GM12878 (cell line): ENCODE data around the gene S100A10.

Source experiments
- ATF7 ChIP-seq: fragments of 450-650 bp; IDR thresholded peaks from 2 replicates; pipeline ENCODE4 v1.6.1; 2016; ENCODE audit warnings: low read depth, mild to moderate bottlenecking
- CHD4 ChIP-seq: fragments of 200-600 bp; sonication (generic); IDR thresholded peaks from 2 replicates; pipeline ENCODE4 v1.6.1; 2016; ENCODE audit warnings: mild to moderate bottlenecking
- CTCF ChIP-seq, 3 experiments: IDR thresholded peaks in 2 of 3; conservative IDR thresholded peaks in 1 of 3; 2 replicates each; pipeline ENCODE4 v1.5.1; 2011; ENCODE audit warnings: low read depth in 3 of 3, low read length in 3 of 3, mild to moderate bottlenecking in 3 of 3, control low read depth in 2 of 3, moderate library complexity in 2 of 3, inconsistent platforms in 1 of 3, mixed read lengths in 1 of 3; ENCODE audit not compliant: control insufficient read depth in 2 of 3, insufficient read depth in 1 of 3; ENCODE audit errors: extremely low read depth in 1 of 3
- KAT2A ChIP-seq: conservative IDR thresholded peaks from 2 replicates; pipeline ENCODE4 v1.6.1; 2011; ENCODE audit warnings: low read depth, low read length; ENCODE audit not compliant: control insufficient read depth
- KLF5 ChIP-seq: fragments of 450-650 bp; IDR thresholded peaks from 2 replicates; pipeline ENCODE4 v1.6.1; 2014; ENCODE audit warnings: mild to moderate bottlenecking; ENCODE audit not compliant: partially characterized antibody
- MAX ChIP-seq: IDR thresholded peaks from 2 replicates; pipeline ENCODE4 v1.6.1; 2012; ENCODE audit warnings: low read depth, low read length, improper control_type of control experiment
- NFIC ChIP-seq: IDR thresholded peaks from 2 replicates; pipeline ENCODE4 v1.6.1; 2012; ENCODE audit warnings: low read depth, mild to moderate bottlenecking, inconsistent platforms, low read length, moderate library complexity
- POLR2AphosphoS2 ChIP-seq: IDR thresholded peaks from 2 replicates; pipeline ENCODE4 v1.6.1; 2011; ENCODE audit warnings: low read depth, mild to moderate bottlenecking, low read length, improper control_type of control experiment, moderate library complexity
- POLR2AphosphoS5 ChIP-seq: IDR thresholded peaks from 2 replicates; pipeline ENCODE4 v1.6.1; 2011; ENCODE audit warnings: mild to moderate bottlenecking, low read length, inconsistent platforms
- YY1 ChIP-seq: IDR thresholded peaks from 2 replicates; pipeline ENCODE4 v1.6.1; 2011; ENCODE audit warnings: low read depth, mild to moderate bottlenecking, low read length
- ZBED1 ChIP-seq: IDR thresholded peaks from 2 replicates; pipeline ENCODE4 v1.6.1; 2016; ENCODE audit warnings: borderline replicate concordance
- ZSCAN29 ChIP-seq: fragments of 450-650 bp; IDR thresholded peaks from 2 replicates; pipeline ENCODE4 v1.6.1; 2017; ENCODE audit warnings: mild to moderate bottlenecking, moderate library complexity

GRCh38 chr1:152024223-152024622 lies 30.6 kb upstream of the S100A10 start:
- TF ChIP-seq POLR2AphosphoS2 (no peak), KAT2A (no peak), MAX (no peak), ZBED1 (no peak), CHD4 (no peak), ATF7 (no peak), ZSCAN29 (no peak), YY1 (no peak), POLR2AphosphoS5 (no peak), CTCF (IDR thresholded peaks at IDR 0.05 in 2 of 3, conservative IDR thresholded peaks at IDR 0.05 in 1 of 3; ENCODE audit: control insufficient read depth in 2 of 3, extremely low read depth in 1 of 3, insufficient read depth in 1 of 3, low read depth in 3 of 3, low read length in 3 of 3) (no peak), NFIC (no peak), KLF5 (no peak)
